CD4-positive, alpha-beta T cell treated with Interleukin-17A for 4 hours (primary cell): ENCODE data around the gene SELP.

ENCODE experiments used
- DNase-seq: peaks from one replicate; pipeline ENCODE4 v3.0.0-alpha.2; 2020; ENCODE audit warnings: mixed read lengths

The SELP gene

GRCh38 chr1:169572187-169572586 is 57.7 kb downstream of the SELP start:
- no peak for DNase-seq

DNA sequence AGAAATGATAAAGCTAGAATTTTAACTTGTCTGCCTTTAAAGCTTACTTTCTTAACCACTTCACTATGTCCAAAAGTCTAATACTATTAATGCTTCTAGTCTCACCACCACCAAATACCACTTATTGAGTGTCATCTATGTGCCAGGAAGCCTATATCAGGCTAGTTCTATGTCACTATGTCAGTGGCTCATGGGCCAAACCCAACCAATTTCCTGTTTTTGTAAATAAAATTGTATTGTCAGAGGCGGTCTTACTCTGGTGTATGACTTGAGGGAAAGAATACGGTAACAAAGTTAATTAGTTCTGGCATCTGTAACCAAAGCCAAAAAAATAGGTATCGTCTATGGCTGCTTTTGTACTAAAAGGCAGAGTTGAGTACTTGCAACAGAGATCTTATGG is 58.5 kb downstream of the SELP start:
- DNase-seq: no peak

GRCh38 chr1:169570172-169570574 is 59.8 kb downstream of the SELP start:
- no peak for DNase-seq

GRCh38 chr1:169568497-169568896 is 61.4 kb downstream of the SELP start:
- no peak for DNase-seq

GRCh38 chr1:169565335-169566271 is 64.3 kb downstream of the SELP start:
- no peak for DNase-seq

GRCh38 chr1:169563650-169564049 is 66.3 kb downstream of the SELP start:
- no peak for DNase-seq

DNA sequence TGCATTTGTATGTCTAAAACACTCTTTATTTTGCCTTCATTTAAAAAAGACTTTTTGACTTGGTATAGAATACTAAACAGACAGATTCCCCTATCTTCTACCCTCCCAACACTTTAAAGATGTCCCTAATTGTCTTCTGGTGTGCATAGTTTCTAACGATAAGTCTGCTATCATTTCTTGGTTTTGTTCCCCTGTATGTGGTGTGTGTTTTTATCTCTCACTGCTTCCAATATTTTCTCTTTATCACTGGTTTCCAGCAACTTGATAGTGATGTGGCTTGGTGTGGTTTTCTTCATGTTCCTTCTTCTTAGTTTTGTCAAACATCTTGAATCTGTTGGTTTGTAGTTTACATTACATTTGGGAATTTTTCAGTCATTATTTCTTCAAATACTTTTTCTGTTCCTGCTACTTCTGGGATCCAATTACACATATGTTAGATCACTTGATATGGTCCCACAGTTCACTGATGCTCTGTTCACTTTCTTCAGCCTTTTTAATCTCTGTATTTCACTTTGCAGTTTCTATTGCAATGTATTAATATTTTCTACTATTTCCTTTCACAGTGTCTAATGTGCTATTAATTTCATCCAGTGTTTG is 66.8 kb downstream of the SELP start:
- DNase-seq: no peak

DNA sequence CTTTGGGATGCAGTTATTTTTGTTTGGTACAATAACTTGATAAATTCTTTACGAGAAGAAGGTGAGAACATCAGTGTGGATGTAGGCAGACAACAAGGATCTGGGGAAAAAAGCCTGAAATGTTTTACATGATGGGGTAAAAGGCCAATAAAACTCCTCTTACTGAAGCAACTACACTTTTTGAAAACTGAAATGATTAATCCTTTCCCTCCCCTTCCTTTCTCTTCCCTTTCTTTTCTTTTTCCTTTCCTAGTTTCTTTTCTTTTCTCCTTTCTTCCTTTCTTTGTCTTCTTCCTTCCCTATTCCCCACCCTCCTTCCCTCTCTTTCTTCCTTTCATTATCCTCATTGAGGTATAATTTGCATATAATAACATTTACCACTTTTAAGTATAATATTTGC is 68.2 kb downstream of the SELP start:
- no peak for DNase-seq

DNA sequence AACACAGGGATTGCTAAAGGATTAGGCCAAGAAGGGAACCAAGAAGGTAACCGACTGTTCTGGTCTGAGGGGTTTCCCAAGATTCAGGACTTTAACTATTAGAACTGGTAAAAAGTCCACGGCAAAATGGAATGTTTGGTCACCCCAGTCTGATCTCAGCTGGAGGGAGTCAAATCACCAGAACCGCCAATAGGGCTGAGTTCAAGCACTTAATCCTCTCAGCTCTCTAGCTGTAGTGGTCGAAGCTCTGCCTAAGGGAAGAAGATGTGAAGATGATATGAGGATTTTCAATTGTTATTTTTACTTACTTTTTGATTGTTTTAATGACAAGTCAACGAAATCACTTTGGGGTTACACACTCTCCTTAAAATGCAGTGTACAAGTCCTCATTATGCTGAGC is 72.8 kb downstream of the SELP start:
- no peak for DNase-seq

DNA sequence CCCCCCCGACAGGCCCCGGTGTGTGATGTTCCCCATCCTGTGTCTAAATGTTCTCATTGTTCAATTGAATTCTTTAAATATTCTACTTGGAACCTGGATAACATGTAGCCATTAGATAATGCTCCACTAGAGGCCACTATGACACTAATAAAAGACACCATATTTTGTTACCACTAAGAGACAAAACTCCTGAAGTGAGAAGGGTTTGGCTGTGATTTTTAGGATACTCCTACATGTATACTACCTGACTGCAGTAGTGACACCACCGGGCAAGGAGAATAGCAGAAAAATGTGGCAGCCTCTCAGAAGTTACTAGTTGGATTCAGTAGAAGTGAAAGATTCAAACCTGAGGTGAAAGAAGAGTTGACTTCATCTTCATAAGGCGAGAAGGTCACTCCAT is 79.6 kb downstream of the SELP start:
- no peak for DNase-seq

GRCh38 chr1:169548282-169548681 is 81.6 kb downstream of the SELP start:
- DNase-seq: no peak

GRCh38 chr1:169546087-169546995 is 83.6 kb downstream of the SELP start:
- peak; percentile 64 for DNase-seq

GRCh38 chr1:169545472-169545871 is 84.5 kb downstream of the SELP start:
- DNase-seq: no peak

- DNase-seq: no peak
These were observed 90.7 kb downstream of the SELP start for GRCh38 chr1:169538998-169539871.
